T1000 (cell line): Measurements from ENCODE around the gene BLMH.
"Not testable (repeated sequence)": the region's sequence is repeated elsewhere in the genome, so short reads cannot be mapped to it uniquely, and the experiment has no call there.

Source experiments
- DNase-seq: peaks from one replicate; lab custom pipeline; 2025; ENCODE audit warnings: mixed read lengths; lab: John Stamatoyannopoulos, UW

BLMH gene

GRCh38 chr17:30249460-30249859 is 42.3 kb downstream of the BLMH start:
- no peak for DNase-seq

GRCh38 chr17:30248786-30249185 is 43.0 kb downstream of the BLMH start:
- no peak for DNase-seq

DNA sequence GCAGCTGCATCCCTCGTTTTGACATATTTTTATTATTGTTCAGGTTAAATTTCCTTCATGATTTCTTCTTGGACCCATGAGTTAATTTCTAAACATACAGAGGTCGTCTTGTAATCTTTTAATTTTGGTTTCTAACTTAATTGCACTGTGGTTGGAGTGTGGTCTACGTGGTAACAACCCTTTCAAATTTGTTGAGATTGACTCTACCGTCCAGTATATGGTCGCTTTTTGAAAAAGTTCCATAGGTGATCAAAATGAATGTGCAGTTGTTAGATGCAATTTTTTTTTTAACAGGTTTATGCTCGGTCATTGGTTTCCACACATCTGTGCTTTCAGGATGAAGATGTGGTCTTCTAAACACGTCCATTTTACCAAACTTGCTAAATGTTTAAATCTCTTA is 45.3 kb downstream of the BLMH start:
- no peak for DNase-seq

DNA sequence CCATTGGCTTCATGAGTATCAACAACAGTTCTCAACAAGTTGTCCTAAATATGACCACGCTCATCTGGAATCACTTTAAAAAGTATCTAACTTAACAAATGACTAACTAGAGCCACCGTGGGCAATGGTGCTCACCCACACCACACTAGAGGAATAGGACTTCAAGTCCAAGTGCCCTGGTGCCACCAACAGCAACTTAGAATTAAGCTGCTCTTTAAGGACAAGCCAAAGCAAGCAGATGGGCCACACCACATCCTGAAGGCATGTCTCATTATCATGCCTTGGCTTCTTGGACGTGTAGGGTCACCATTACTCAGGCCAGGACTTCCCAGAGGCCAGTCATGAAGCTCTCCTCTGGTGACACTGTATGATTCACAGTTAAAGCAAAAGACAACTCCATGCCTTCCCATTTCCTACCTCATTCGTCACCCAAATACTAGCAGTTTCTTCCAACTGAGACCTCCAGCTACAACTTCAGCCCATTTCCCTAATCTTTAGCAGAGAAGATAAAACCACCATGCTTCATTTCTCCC is 46.8 kb downstream of the BLMH start:
- no peak for DNase-seq

DNA sequence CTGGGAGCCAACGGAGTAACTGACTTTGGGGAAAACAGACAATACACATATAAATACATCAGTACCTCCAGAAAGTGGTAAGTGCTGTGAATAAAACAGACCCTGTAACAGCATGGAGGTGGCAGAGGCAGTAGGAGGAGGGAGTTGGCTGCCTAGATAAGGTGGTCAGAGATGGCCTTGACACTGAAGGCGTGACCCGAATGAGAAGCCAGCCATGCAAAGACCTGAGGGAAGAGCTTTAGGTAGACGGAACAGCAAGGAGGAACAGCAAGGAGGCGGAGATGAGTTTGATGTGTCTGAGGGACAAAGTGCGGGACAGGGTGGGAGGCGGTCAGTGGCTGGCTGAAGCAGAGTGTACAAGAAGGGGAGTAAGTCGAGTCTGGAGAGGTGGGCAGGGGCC is 48.2 kb downstream of the BLMH start:
- no peak for DNase-seq

- DNase-seq: no peak
Observed at GRCh38 chr17:30243002-30243401, 48.7 kb downstream of the BLMH start.

DNA sequence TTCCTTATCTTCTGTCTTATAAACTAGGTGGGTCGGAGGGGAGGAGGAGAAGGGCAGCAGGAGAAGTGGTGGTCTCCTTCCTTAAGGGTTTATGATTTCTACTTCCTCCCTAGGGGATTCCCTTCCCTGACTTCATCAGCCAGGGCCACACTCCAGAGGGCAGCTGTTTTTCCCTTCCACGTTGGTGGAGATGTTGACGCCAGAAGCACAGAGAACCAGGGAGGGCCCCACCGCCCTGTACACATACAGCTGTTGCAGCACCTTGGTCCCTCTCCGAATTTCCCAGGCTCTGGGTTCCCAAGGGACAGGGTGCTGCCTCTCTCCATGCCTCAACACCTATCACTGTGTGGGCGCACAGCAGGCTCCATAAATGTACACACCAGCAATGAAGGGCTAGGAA is 50.7 kb downstream of the BLMH start:
- DNase-seq: no peak

DNA sequence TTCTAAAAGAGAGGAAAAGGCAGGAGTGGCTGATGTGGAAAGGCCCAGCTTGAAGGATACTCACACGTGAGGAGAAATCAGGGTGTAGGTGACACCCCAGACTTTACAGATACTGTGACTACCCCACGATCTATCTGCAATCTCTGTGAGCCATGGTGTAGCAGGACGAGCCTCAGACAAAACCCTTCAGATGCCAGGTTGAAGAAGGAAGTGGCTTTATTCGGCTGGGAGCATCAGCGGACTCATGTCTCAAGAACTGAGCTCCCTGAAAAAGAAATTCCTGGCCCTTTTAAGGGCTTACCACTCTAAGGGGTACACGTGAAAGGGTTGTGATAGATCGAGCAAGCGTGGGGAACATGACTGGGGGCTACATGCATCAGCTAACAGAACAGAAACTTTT is 51.6 kb downstream of the BLMH start:
- no peak for DNase-seq

DNA sequence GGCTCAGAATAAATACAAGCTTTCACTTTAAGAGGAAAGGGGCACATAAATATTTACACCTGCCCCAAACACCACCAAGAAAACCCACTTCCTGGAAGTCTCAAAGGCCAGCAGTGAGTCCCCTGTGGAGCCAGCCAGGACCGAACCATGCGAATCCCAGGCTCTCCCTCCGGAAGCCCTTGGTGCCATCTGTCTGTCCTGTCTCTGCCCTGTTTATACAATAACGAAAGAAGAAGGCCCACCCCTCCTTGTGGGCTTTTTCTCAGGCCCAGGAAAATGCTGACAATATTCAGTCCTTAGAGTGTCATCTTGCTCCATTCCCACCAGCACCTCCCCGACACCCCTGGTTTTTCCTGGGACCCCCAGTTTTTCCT is 52.7 kb downstream of the BLMH start:
- DNase-seq: no peak

DNA sequence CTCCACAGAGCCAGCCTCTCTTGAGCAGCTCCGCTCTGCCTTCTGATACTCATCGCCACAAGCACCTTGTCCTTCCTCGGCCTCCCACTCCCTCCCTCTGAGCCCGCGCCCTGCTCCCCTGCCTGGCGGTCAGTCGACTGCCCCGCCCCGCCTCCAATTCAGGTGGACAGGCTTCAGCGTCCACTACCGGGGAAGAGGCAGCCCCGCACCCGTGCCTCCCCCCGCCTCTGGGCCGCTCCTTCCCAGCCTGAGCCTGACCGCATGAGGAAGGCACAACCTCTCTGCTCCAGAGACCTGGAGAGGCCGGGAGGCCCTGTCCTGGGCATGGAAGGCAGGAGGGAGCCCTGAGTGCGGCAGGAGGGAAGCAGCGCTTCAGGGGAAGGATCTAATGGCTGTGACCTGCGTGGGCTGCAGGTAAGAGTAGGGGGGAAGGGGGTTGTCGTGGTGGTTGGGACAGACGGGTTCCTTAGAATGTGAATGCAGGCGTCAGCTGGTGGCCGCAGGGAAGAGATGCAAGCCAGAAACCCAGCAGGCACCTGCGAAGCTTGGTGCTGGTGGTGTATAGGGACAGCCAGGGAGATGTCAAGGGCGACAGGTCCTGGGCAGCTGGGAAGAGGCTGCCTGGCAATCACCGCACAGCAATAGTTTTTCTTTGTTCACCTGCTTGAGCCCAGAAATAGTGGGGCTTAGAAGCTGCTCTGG is 53.2 kb downstream of the BLMH start:
- DNase-seq: no peak

DNA sequence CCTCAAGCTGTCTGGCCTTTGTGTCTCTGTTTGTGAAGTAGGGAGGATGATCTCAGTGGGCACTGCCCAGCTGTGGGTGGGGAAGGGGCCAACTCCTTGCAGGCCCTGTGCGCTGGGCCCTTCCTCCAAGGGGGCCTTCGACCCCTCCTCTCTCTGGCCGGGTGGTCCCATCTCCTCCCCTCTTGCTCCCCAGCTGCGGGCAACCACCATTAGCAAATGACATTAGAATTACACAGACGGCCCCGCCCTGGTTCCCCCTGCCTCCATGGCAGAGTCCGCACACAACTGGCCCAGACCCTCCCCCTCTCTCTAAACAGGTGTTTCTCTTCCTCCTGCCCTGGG is 53.8 kb downstream of the BLMH start:
- no peak for DNase-seq

DNA sequence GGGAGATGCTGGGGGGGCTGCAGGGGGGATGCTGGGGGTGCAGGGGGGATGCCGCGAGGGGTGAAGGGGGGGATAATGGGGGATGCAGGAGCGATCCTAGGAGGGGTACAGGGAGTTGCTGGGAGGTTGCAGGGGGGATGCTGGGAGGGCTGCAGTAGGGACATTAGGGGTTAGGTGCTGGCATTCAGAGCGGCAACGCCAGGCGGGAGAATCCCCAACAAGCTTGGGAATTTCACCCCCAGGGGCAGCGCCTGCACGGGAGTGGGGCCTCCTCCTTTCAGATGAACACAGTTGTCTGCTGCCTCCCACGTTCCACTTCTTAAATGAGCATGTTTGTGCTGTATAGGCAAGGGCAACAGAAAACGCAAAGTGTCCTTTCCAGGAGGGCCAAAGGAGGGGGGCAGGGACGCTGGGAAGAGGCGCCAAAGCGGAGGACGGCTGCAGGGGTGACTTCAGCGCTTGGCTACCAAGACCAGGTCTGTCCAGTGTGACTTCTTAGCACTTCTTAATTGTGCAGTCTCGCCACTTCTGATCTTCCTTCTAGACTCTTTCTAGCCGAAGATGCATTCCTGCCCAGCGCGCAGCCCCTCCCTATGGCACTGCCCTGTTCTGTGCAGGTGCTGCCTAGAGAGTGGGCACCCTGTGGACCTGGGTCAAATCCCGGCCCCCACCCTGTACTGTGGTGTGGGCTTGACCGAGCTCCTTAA is 54.3 kb downstream of the BLMH start:
- DNase-seq: no peak

DNA sequence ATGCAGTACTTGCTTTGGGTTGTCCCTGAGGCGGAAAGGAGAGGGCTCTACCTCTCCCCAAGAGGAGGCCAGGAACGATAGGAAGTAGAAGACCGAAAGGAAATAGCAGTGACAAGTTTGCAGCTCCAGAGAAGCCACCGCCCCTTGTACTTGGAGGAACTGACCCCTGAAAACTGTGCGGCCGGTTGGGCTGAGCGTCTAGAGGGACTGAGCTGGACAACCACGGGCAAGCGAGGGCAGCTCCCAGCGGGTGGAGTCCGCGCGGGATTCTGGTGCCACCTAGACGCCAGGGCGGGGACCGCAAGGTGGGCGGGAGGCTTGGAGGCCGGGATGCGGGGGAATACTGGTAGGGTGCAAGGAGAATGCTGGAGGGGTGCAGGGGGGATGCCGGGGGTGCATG is 55.0 kb downstream of the BLMH start:
- no peak for DNase-seq

- DNase-seq: no peak
Observed at GRCh38 chr17:30236297-30236624, 55.5 kb downstream of the BLMH start.

- no peak for DNase-seq
Observed at GRCh38 chr17:30235386-30236296, 56.1 kb downstream of the BLMH start, which contains the start of gene SLC6A4. Gene SLC6A4, minus strand, starts transcription at chr17:30235697. Its CDS starts 13,739 bp downstream, at chr17:30221958.

DNA sequence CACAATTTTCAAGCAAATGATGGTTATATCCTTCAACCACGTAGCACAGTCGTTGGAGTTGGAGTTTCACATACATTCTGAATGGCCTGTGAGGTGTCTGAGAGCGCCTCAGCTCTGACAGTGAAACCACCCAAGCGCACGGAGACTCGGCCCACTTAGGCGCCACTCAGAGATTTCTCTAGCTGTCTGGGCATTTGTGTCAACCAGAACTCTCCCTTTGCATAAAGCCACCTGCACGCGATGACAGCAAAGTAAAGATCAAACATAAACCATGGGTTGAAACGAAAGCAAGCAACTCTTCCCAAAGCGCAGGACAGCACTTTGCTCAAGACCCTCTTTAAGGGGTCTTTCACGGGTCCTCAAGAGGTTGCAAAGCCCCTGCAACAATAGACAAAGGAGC is 56.8 kb downstream of the BLMH start:
- no peak for DNase-seq

DNA sequence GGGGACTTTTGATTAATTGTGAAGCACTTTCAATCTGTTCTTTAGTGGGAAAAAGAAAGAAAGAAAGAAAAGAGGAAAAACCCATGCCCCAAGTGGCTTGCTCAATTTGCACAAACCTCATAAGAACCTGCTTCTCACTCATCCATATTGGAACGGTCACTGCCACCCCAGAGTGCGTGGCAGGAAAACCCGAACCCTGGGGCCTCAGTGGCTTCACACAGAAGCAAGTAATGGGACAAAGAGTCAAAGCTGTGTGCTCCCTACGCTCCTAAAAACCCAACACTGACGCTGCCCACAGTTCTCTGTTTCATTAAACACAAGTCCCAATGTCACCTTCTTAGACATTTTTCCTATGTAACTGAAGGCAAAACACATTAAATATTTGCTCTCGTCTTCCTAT is 57.4 kb downstream of the BLMH start:
- no peak for DNase-seq

DNA sequence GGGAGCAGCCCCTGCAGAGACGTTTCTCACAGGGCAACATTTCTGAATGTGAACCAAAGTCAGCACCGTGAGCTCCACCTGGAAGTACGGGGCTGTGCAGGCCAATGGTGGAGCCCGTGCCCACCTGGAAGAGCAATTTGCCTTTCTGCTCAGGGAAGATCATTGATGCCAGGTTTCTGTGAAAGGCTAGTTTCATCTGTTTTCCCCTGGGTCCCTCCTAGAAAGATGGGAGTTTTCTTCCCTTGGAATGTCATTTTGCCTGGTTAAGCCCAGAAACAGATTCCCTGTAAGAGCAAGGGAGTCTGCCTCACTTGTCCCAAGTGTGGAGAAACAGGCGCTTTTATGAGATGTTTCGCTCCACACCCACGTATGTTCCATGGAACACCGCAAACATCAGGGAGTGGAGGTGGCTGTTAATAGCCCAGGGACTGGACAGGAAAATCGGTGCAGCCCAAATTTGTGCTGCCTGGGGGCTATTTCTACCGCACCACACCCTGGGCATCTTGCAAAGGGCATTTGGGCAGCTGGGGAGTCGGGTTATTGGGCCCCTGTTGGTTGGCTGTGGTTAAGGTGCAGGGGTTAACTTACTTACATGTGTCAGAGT is 58.8 kb downstream of the BLMH start:
- DNase-seq: no peak

GRCh38 chr17:30232015-30232823 is 59.5 kb downstream of the BLMH start:
- DNase-seq: no peak

- DNase-seq: no peak
Observed at GRCh38 chr17:30230596-30231125, 61.1 kb downstream of the BLMH start.

DNA sequence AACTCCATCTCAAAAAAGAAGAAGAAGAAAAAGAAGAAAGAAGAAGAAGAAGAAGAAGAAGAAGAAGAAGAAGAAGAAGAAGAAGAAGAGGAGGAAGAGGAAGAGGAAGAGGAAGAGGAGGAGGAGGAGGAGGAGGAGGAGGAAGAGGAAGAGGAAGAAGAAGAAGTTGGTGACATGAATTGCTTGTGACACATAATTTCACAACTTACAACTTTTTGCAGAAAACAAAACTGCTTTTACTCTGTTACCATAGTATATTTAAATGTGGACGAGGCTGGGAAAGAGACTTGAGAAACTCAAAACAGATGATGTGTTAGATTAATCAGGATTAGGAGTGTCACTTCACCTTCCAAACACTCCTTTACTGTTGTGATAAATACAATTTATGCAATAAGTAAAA is 61.7 kb downstream of the BLMH start:
- DNase-seq: not testable (repeated sequence)
